HEK293 (cell line): ENCODE data around the gene ZNF555.

Experiments
- BCL11A ChIP-seq: fragments of 450-650 bp; formaldehyde crosslinking; IDR thresholded peaks from 2 replicates; pipeline ENCODE4 v1.5.1; 2016; ENCODE audit warnings: low read depth, missing biosample characterization, missing genetic modification characterization
- CTCF ChIP-seq: fragments of 450-650 bp; formaldehyde crosslinking; IDR thresholded peaks from 2 replicates; pipeline ENCODE4 v1.5.1; 2016; ENCODE audit warnings: missing biosample characterization, missing genetic modification characterization
- ELK4 ChIP-seq: IDR thresholded peaks from 2 replicates; pipeline ENCODE4 v1.6.1; 2011; ENCODE audit warnings: mild to moderate bottlenecking, low read depth, low read length, borderline replicate concordance
- HOXC10 ChIP-seq: sonication (generic); formaldehyde crosslinking; IDR thresholded peaks from 2 replicates; pipeline ENCODE4 v1.8.1; 2023; ENCODE audit warnings: mild to moderate bottlenecking, missing genetic modification reagents
- REPIN1 ChIP-seq: fragments of 450-650 bp; formaldehyde crosslinking; IDR thresholded peaks from 2 replicates; pipeline ENCODE4 v1.5.1; 2017; ENCODE audit warnings: missing biosample characterization, missing genetic modification characterization, low read depth
- ZBTB11 ChIP-seq: fragments of 450-650 bp; formaldehyde crosslinking; conservative IDR thresholded peaks from 2 replicates; pipeline ENCODE4 v1.5.1; 2016; ENCODE audit warnings: low read depth, missing biosample characterization, missing genetic modification characterization
- ZBTB17 ChIP-seq: fragments of 450-650 bp; formaldehyde crosslinking; IDR thresholded peaks from 2 replicates; pipeline ENCODE4 v1.5.1; 2016; ENCODE audit warnings: missing biosample characterization, missing genetic modification characterization
- ZFHX2 ChIP-seq: fragments of 450-650 bp; formaldehyde crosslinking; conservative IDR thresholded peaks from 2 replicates; pipeline ENCODE4 v1.5.1; 2016; ENCODE audit warnings: missing biosample characterization, missing genetic modification characterization
- ZNF133 ChIP-seq: fragments of 450-650 bp; formaldehyde crosslinking; IDR thresholded peaks from 2 replicates; pipeline ENCODE4 v1.5.1; 2016; ENCODE audit warnings: missing biosample characterization, missing genetic modification characterization
- ZNF169 ChIP-seq: fragments of 450-650 bp; formaldehyde crosslinking; IDR thresholded peaks from 2 replicates; pipeline ENCODE4 v1.5.1; 2016; ENCODE audit warnings: missing biosample characterization, missing genetic modification characterization
- ZNF239 ChIP-seq: fragments of 450-650 bp; formaldehyde crosslinking; IDR thresholded peaks from 2 replicates; pipeline ENCODE4 v1.5.1; 2016; ENCODE audit warnings: missing biosample characterization, missing genetic modification characterization
- TF ChIP-seq, protein P1 (sequence below): fragments of 450-650 bp; formaldehyde crosslinking; IDR thresholded peaks from 2 replicates; pipeline ENCODE4 v1.5.1; 2016; ENCODE audit warnings: missing biosample characterization, missing genetic modification characterization

DNA sequence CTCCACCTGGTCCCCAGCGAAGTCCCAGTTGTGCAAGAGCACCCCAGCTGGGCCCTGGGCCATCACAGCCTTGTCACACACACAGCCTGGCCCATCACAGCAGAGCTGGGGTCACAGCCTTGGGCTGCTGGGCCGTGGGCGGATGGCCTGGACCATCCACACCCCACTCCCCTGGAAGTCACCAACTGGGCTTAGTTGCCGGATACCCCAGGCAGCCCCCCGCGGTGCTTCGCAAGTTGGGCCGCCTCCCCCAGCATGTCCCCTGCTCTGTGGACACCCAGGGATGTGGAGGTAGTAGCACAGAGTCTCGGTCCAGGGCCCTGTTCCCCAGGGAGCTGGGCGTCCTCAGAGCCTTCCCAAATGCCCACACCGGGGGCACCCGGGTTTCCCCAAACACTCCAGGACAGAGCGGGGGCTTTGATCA, 26.1 kb upstream of the ZNF555 start:
- TF ChIP-seq ELK4, result no peak
- TF ChIP-seq CTCF (tag by site-specific recombination), result no peak
- TF ChIP-seq ZNF133, result no peak
- TF ChIP-seq ZBTB11 (tag by site-specific recombination), result no peak
- no peak for TF ChIP-seq REPIN1
- no peak for TF ChIP-seq ZNF239 (tag by site-specific recombination)
- no peak for TF ChIP-seq ZBTB17 (tag by site-specific recombination)
- TF ChIP-seq ZFHX2 (tag by site-specific recombination), result no peak
- no peak for TF ChIP-seq BCL11A (tag by site-specific recombination)
- TF ChIP-seq, protein P1, sequence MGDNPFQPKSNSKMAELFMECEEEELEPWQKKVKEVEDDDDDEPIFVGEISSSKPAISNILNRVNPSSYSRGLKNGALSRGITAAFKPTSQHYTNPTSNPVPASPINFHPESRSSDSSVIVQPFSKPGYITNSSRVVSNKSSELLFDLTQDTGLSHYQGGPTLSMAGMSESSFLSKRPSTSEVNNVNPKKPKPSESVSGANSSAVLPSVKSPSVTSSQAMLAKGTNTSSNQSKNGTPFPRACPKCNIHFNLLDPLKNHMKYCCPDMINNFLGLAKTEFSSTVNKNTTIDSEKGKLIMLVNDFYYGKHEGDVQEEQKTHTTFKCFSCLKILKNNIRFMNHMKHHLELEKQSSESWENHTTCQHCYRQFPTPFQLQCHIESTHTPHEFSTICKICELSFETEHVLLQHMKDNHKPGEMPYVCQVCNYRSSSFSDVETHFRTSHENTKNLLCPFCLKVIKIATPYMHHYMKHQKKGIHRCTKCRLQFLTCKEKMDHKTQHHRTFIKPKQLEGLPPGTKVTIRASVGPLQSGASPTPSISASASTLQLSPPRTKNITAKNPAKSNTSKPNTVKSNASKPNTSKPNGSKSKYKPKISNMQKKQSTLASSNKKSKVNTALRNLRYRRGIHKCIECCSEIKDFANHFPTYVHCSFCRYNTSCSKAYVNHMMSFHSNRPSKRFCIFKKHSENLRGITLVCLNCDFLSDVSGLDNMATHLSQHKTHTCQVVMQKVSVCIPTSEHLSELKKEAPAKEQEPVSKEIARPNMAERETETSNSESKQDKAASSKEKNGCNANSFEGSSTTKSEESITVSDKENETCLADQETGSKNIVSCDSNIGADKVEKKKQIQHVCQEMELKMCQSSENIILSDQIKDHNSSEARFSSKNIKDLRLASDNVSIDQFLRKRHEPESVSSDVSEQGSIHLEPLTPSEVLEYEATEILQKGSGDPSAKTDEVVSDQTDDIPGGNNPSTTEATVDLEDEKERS (tag by site-specific recombination), result no peak
- TF ChIP-seq ZNF169 (tag by site-specific recombination), result no peak
- no peak for TF ChIP-seq HOXC10 (CRISPR knock-in tag)
